ENCODE measurements around the gene TMEM269. TPM values are rescaled to one million over a fixed set of nuclear protein-coding genes. Genes with fewer than 3 reads are reported as not detected.
A peak's percentile ranks its signal among the peaks of the same experiment; 100 is the strongest.

TMEM269 gene
- polyA plus RNA-seq, 3 donors, result 0.07 TPM; not detected in 2

DNA sequence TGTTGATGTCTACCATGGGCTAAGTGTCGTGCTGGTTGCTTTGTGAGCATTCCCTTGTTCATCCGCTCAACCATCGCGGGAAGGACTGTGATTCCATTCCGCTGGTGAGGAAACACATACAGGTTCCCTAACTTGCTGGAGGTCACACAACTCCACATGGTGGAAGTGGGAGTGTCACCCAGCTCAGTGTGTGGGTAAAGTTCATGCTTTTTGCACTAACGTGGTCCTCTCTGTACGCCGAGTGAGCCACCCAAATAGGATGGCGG is 40.7 kb upstream of the TMEM269 start:
- Mint-ChIP-seq H3K4me1 (peaks cover 19% of the 10 kb centered on the region), H3K36me3 (peaks cover 22 to 39% of the 10 kb centered on the region in 2 donors), H3K27ac (peak overlapping the region in 1 of 7 donors; percentile 72), H3K9me3 (peaks cover 0 to 2% (median 0%) of the 10 kb centered on the region in 7 donors), H3K27me3 (ENCODE audit: low read depth in 3 of 3) (peaks cover 0 to 9% (median 2%) of the 10 kb centered on the region in 3 donors), H3K4me3 (no peak overlapping the region)
- Histone ChIP-seq H3K27ac (ENCODE audit: low read depth in 1 of 2, low read length in 2 of 2) (no peak overlapping the region), H3K4me3 (replicated peaks in 1 of 3; ENCODE audit: low read depth in 2 of 3, low read length in 3 of 3) (no peak overlapping the region), H3K36me3 (replicated peaks in 1 of 2; ENCODE audit: control insufficient read depth in 1 of 2, insufficient read depth in 2 of 2, low read length in 2 of 2) (peaks cover 18 to 35% of the 10 kb centered on the region in 2 donors), H3K79me2 (ENCODE audit: insufficient read depth, low read length) (no peaks in the 10 kb centered on the region), H3K27me3 (ENCODE audit: control insufficient read depth in 2 of 2, insufficient read depth in 2 of 2, low read length in 2 of 2) (no peaks in the 10 kb centered on the region), H3K9me3 (replicated peaks in 1 of 2; ENCODE audit: control insufficient read depth in 1 of 2, insufficient read depth in 1 of 2, low read length in 2 of 2) (no peaks in the 10 kb centered on the region), H3K4me2 (replicated peaks; ENCODE audit: extremely low read depth, low read length, poor library complexity, severe bottlenecking) (no peak overlapping the region), H3K4me1 (ENCODE audit: control insufficient read depth in 1 of 2, insufficient read depth in 2 of 2, low read length in 2 of 2) (peaks cover 12% of the 10 kb centered on the region in 2 donors), H4K20me1 (ENCODE audit: insufficient read depth, low read length) (no peaks in the 10 kb centered on the region), H3K9ac (ENCODE audit: insufficient read depth, low read length, poor library complexity, severe bottlenecking) (no peak overlapping the region), H2AFZ (ENCODE audit: insufficient read depth, low read depth, low read length, poor library complexity, severe bottlenecking) (no peak overlapping the region)
- no peak for DNase-seq
- intact Hi-C loops (cut with micrococcal nuclease), result loop anchor here in 1 of 2 donors (10.0 kb wide), 1 partner anchor 399 kb away; no protein-coding TSS in a partner anchor
- no peak for TF ChIP-seq CTCF (IDR thresholded peaks at IDR 0.05)
- WGBS (ENCODE audit: insufficient coverage), result 87% methylated on average over 4 of the region's 9 CpGs

DNA sequence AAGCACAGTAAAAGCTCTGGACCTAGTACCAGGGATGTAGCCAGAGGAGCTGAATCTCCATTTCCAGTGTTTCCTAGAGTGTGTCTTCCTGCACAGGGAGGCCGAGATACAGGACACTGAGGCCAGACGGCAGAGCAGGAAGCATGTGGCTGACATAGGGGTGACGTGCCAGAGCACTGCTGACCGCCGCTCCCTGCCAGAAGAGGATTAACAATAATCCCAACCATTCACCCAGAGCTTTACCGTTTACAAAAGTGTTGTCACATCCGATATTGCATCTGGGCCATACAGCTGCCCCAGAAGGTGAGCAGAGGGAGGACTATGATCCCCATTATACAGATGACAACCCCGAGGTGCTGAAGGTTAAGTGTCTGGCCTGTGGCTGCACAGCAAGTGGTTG is 38.9 kb upstream of the TMEM269 start:
- no peak for DNase-seq
- no peaks in the 10 kb centered on the region for H3K27me3 ChIP-seq (ENCODE audit: control insufficient read depth in 2 of 2, insufficient read depth in 2 of 2, low read length in 2 of 2)
- no peak overlapping the region for H2AFZ ChIP-seq (ENCODE audit: insufficient read depth, low read depth, low read length, poor library complexity, severe bottlenecking)
- no peaks in the 10 kb centered on the region for H3K79me2 ChIP-seq (ENCODE audit: insufficient read depth, low read length)
- no peak overlapping the region for H3K27ac ChIP-seq (ENCODE audit: low read depth in 1 of 2, low read length in 2 of 2)
- peak overlapping the region in 1 of 7 donors; percentile 18 for H3K27ac Mint-ChIP-seq
- peaks cover 0 to 2% (median 0%) of the 10 kb centered on the region in 7 donors for H3K9me3 Mint-ChIP-seq
- no peak for TF ChIP-seq CTCF (IDR thresholded peaks at IDR 0.05)
- H3K9ac ChIP-seq (ENCODE audit: insufficient read depth, low read length, poor library complexity, severe bottlenecking), result no peak overlapping the region
- peaks cover 18% of the 10 kb centered on the region in 2 donors for H3K4me1 ChIP-seq (ENCODE audit: control insufficient read depth in 1 of 2, insufficient read depth in 2 of 2, low read length in 2 of 2)
- peaks cover 0 to 7% (median 2%) of the 10 kb centered on the region in 3 donors for H3K27me3 Mint-ChIP-seq (ENCODE audit: low read depth in 3 of 3)
- H3K4me3 Mint-ChIP-seq, result no peak overlapping the region
- no peaks in the 10 kb centered on the region for H3K9me3 ChIP-seq (replicated peaks in 1 of 2; ENCODE audit: control insufficient read depth in 1 of 2, insufficient read depth in 1 of 2, low read length in 2 of 2)
- H3K36me3 ChIP-seq (replicated peaks in 1 of 2; ENCODE audit: control insufficient read depth in 1 of 2, insufficient read depth in 2 of 2, low read length in 2 of 2), result peaks cover 26 to 47% of the 10 kb centered on the region in 2 donors
- H3K4me2 ChIP-seq (replicated peaks; ENCODE audit: extremely low read depth, low read length, poor library complexity, severe bottlenecking), result no peak overlapping the region
- H3K36me3 Mint-ChIP-seq, result peaks cover 32 to 52% of the 10 kb centered on the region in 2 donors
- intact Hi-C loops (cut with micrococcal nuclease), result loop anchor here in 1 of 2 donors (10.0 kb wide), 1 partner anchor 401 kb away; no protein-coding TSS in a partner anchor
- H4K20me1 ChIP-seq (ENCODE audit: insufficient read depth, low read length), result no peaks in the 10 kb centered on the region
- peaks cover 28% of the 10 kb centered on the region for H3K4me1 Mint-ChIP-seq
- H3K4me3 ChIP-seq (replicated peaks in 1 of 3; ENCODE audit: low read depth in 2 of 3, low read length in 3 of 3), result no peak overlapping the region
- 100% methylated on average over 5 of the region's 8 CpGs for WGBS (ENCODE audit: insufficient coverage)

All from CD14-positive monocyte (primary cell).